GM12875 (cell line): ENCODE measurements around the gene MAPT.
A peak's percentile ranks its signal among the peaks of the same experiment; 100 is the strongest.
"Not testable (repeated sequence)": the region's sequence is repeated elsewhere in the genome, so short reads cannot be mapped to it uniquely, and the experiment has no call there.

Experiments
- H3K4me3 ChIP-seq: one replicate; pipeline ENCODE4 v1.5.1; 2011; ENCODE audit warnings: low read depth, low read length, control low read depth
- TF ChIP-seq, protein P1 (sequence below): IDR thresholded peaks from 2 replicates; pipeline ENCODE4 v1.5.1; 2011; ENCODE audit warnings: low read depth, mild to moderate bottlenecking, control low read depth, inconsistent platforms, low read length, moderate library complexity, borderline replicate concordance; ENCODE audit not compliant: insufficient read depth

The MAPT gene

DNA sequence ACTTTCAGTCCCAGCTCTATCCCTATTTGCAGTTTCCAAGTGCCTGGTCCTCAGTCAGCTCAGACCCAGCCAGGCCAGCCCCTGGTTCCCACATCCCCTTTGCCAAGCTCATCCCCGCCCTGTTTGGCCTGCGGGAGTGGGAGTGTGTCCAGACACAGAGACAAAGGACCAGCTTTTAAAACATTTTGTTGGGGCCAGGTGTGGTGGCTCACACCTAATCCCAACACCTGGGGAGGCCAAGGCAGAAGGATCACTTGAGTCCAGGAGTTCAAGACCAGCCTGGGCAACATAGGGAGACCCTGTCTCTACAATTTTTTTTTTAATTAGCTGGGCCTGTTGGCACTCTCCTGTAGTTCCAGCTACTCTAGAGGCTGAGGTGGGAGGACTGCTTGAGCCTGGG is 106.4 kb downstream of the MAPT start:
- TF ChIP-seq, protein P1, sequence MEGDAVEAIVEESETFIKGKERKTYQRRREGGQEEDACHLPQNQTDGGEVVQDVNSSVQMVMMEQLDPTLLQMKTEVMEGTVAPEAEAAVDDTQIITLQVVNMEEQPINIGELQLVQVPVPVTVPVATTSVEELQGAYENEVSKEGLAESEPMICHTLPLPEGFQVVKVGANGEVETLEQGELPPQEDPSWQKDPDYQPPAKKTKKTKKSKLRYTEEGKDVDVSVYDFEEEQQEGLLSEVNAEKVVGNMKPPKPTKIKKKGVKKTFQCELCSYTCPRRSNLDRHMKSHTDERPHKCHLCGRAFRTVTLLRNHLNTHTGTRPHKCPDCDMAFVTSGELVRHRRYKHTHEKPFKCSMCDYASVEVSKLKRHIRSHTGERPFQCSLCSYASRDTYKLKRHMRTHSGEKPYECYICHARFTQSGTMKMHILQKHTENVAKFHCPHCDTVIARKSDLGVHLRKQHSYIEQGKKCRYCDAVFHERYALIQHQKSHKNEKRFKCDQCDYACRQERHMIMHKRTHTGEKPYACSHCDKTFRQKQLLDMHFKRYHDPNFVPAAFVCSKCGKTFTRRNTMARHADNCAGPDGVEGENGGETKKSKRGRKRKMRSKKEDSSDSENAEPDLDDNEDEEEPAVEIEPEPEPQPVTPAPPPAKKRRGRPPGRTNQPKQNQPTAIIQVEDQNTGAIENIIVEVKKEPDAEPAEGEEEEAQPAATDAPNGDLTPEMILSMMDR = no peak
- no peak overlapping the region for H3K4me3 ChIP-seq

DNA sequence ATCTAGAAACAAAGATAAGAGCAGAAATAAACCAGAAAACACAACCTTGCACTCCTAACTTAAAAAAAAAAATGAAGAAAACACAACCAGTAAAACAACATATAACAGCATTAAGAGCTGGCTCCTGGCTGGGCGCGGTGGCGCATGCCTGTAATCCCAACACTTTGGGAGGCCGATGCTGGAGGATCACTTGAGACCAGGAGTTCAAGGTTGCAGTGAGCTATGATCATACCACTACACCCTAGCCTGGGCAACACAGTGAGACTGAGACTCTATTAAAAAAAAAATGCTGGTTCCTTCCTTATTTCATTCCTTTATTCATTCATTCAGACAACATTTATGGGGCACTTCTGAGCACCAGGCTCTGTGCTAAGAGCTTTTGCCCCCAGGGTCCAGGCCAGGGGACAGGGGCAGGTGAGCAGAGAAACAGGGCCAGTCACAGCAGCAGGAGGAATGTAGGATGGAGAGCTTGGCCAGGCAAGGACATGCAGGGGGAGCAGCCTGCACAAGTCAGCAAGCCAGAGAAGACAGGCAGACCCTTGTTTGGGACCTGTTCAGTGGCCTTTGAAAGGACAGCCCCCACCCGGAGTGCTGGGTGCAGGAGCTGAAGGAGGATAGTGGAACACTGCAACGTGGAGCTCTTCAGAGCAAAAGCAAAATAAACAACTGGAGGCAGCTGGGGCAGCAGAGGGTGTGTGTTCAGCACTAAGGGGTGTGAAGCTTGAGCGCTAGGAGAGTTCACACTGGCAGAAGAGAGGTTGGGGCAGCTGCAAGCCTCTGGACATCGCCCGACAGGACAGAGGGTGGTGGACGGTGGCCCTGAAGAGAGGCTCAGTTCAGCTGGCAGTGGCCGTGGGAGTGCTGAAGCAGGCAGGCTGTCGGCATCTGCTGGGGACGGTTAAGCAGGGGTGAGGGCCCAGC is 107.3 kb downstream of the MAPT start:
- H3K4me3 ChIP-seq = no peak overlapping the region
- TF ChIP-seq, protein P1 = no peak

DNA sequence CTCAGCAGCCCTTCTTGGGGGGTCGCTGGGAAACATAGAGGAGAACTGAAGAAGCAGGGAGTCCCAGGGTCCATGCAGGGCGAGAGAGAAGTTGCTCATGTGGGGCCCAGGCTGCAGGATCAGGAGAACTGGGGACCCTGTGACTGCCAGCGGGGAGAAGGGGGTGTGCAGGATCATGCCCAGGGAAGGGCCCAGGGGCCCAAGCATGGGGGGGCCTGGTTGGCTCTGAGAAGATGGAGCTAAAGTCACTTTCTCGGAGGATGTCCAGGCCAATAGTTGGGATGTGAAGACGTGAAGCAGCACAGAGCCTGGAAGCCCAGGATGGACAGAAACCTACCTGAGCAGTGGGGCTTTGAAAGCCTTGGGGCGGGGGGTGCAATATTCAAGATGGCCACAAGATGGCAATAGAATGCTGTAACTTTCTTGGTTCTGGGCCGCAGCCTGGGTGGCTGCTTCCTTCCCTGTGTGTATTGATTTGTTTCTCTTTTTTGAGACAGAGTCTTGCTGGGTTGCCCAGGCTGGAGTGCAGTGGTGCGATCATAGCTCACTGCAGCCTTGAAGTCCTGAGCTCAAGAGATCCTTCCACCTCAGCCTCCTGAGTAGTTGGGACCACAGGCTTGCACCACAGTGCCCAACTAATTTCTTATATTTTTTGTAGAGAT is 108.1 kb downstream of the MAPT start:
- TF ChIP-seq, protein P1 = peak; percentile 78
- no peak overlapping the region for H3K4me3 ChIP-seq

DNA sequence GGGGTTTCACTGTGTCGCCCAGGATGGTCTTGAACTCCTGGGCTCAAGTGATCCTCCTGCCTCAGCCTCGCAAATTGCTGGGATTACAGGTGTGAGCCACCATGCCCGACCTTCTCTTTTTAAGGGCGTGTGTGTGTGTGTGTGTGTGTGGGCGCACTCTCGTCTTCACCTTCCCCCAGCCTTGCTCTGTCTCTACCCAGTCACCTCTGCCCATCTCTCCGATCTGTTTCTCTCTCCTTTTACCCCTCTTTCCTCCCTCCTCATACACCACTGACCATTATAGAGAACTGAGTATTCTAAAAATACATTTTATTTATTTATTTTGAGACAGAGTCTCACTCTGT is 108.6 kb downstream of the MAPT start:
- TF ChIP-seq, protein P1 = no peak
- H3K4me3 ChIP-seq = no peak overlapping the region

DNA sequence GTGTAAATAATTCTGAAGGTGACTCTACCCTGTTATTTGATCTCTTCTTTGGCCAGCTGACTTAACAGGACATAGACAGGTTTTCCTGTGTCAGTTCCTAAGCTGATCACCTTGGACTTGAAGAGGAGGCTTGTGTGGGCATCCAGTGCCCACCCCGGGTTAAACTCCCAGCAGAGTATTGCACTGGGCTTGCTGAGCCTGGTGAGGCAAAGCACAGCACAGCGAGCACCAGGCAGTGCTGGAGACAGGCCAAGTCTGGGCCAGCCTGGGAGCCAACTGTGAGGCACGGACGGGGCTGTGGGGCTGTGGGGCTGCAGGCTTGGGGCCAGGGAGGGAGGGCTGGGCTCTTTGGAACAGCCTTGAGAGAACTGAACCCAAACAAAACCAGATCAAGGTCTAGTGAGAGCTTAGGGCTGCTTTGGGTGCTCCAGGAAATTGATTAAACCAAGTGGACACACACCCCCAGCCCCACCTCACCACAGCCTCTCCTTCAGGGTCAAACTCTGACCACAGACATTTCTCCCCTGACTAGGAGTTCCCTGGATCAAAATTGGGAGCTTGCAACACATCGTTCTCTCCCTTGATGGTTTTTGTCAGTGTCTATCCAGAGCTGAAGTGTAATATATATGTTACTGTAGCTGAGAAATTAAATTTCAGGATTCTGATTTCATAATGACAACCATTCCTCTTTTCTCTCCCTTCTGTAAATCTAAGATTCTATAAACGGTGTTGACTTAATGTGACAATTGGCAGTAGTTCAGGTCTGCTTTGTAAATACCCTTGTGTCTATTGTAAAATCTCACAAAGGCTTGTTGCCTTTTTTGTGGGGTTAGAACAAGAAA is 109.8 kb downstream of the MAPT start:
- TF ChIP-seq, protein P1 = no peak
- H3K4me3 ChIP-seq = no peak overlapping the region

DNA sequence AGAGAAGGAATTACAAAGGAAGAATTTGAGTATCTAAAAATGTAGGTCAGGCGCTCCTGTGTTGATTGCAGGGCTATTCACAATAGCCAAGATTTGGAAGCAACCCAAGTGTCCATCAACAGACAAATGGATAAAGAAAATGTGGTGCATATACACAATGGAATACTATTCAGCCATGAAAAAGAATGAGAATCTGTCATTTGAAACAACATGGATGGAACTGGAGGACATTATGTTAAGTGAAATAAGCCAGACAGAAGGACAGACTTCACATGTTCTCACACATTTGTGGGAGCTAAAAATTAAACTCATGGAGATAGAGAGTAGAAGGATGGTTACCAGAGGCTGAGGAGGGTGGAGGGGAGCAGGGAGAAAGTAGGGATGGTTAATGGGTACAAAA is 111.7 kb downstream of the MAPT start:
- not testable (repeated sequence) for H3K4me3 ChIP-seq

DNA sequence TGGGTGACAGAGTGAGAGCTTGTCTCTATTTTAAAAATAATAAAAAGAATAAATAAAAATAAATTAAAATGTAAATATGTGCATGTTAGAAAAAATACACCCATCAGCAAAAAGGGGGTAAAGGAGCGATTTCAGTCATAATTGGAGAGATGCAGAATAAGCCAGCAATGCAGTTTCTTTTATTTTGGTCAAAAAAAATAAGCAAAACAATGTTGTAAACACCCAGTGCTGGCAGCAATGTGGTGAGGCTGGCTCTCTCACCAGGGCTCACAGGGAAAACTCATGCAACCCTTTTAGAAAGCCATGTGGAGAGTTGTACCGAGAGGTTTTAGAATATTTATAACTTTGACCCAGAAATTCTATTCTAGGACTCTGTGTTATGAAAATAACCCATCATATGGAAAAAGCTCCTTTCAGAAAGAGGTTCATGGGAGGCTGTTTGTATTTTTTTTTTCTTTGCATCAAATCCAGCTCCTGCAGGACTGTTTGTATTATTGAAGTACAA is 113.2 kb downstream of the MAPT start:
- no peak overlapping the region for H3K4me3 ChIP-seq

More for the DNA sequence above, 113.2 kb downstream of the MAPT start:
- TF ChIP-seq, protein P1 = no peak
